Kidney (tissue), 14 donors: ENCODE results near the gene FLT1. TPM values are rescaled to one million over a fixed set of nuclear protein-coding genes. Genes with fewer than 3 reads are reported as not detected.

Experiments
- DNase-seq, 5 donors: peaks; one replicate each; pipeline ENCODE4 v3.0.0-alpha.2; 2013 to 2020
- FAIRE-seq: peaks from 2 replicates; lab custom pipeline; 2012; peaks lifted over from hg19 to GRCh38; lab: Jason Lieb, UNC
- H3K27ac ChIP-seq, 2 donors: one replicate each; pipeline ENCODE4 v1.7.0; 2013; ENCODE audit warnings: low read depth in 2 of 2, low read length in 2 of 2, inconsistent platforms in 1 of 2
- H3K27me3 ChIP-seq: one replicate; pipeline ENCODE4 v1.7.1; 2013; ENCODE audit warnings: low read length, inconsistent platforms; ENCODE audit not compliant: control insufficient read depth, insufficient read depth
- H3K36me3 ChIP-seq, 3 donors: one replicate each; pipeline versions ENCODE4 v1.7.0 to v1.7.1; 2013; ENCODE audit warnings: low read length in 3 of 3, control low read depth in 1 of 3, inconsistent platforms in 1 of 3; ENCODE audit not compliant: insufficient read depth in 3 of 3, control insufficient read depth in 2 of 3
- H3K4me1 ChIP-seq, 3 donors: one replicate each; pipeline versions ENCODE4 v1.7.0 to v1.7.1; 2013; ENCODE audit warnings: low read length in 3 of 3, inconsistent platforms in 1 of 3, low read depth in 1 of 3; ENCODE audit not compliant: control insufficient read depth in 2 of 3, insufficient read depth in 2 of 3
- H3K4me3 ChIP-seq, 3 donors: one replicate each; pipeline versions ENCODE4 v1.7.0 to v1.8.1; 2013; ENCODE audit warnings: low read length in 3 of 3, control low read depth in 1 of 3, inconsistent platforms in 1 of 3
- H3K9ac ChIP-seq, 3 donors: one replicate each; pipeline versions ENCODE4 v1.7.0 to v1.7.1; 2013; ENCODE audit warnings: low read length in 3 of 3, control low read depth in 1 of 3, inconsistent platforms in 1 of 3
- H3K9me3 ChIP-seq, 3 donors: one replicate each; pipeline versions ENCODE4 v1.7.0 to v1.7.1; 2013; ENCODE audit warnings: low read length in 3 of 3, control low read depth in 1 of 3, inconsistent platforms in 1 of 3; ENCODE audit not compliant: control insufficient read depth in 2 of 3, insufficient read depth in 1 of 3
- intact Hi-C: fragments of 100-400 bp; cut with DNase I; formaldehyde crosslinking; loops from one replicate; pipeline ENCODE4 v1.11.1; 2022
- polyA plus RNA-seq: library from polyadenylated mRNA; stranded (reverse); fragments of 350-450 nt; fragmentation: Illumina TruSeq; extraction: RNeasy Lipid Tissue Mini Kit (QIAGEN cat#74804); gene quantifications from one replicate; pipeline ENCODE4 v1.2.3, GENCODE V29; 2014; ENCODE audit warnings: low read depth, low replicate concordance; ENCODE audit not compliant: insufficient read depth
- total RNA-seq: library from RNA; stranded (reverse); fragmentation: NEBNext Ultra II Directional; extraction: Animal tissue kit (Norgen Biotek cat#: 25700); gene quantifications from one replicate; pipeline ENCODE4 v1.2.1, GENCODE V29; 2021
- TF ChIP-seq, protein P1 (sequence below): IDR thresholded peaks from 3 replicates; pipeline ENCODE4 v1.5.1; 2012; ENCODE audit warnings: mild to moderate bottlenecking, moderate library complexity, borderline replicate concordance; ENCODE audit not compliant: insufficient read depth; ENCODE audit errors: extremely low read depth
- donor health status: control.
- donor health status: control.
- donor health status: control.
- donor health status: control.
- donor health status: control.
- donor health status: DM: yes; HTN: yes; CAD: no.
- donor health status: Normal renal cell carcinoma (clear cell type).

The FLT1 gene
- total and polyA plus RNA-seq, 2 donors from 2014 or later, result 17.2 to 45.7 TPM

- Histone ChIP-seq H3K9me3 (no peaks in the 10 kb centered on the region), H3K27ac (peak overlapping the region in 1 of 2 donors; percentile 23), H3K36me3 (no peaks in the 10 kb centered on the region), H3K27me3 (no peaks in the 10 kb centered on the region), H3K9ac (no peak overlapping the region), H3K4me1 (peaks cover 0 to 8% (median 6%) of the 10 kb centered on the region in 3 donors), H3K4me3 (no peak overlapping the region)
- no peak for FAIRE-seq
- DNase-seq, result no peak
- intact Hi-C loops, result no loop called here
- TF ChIP-seq, protein P1, sequence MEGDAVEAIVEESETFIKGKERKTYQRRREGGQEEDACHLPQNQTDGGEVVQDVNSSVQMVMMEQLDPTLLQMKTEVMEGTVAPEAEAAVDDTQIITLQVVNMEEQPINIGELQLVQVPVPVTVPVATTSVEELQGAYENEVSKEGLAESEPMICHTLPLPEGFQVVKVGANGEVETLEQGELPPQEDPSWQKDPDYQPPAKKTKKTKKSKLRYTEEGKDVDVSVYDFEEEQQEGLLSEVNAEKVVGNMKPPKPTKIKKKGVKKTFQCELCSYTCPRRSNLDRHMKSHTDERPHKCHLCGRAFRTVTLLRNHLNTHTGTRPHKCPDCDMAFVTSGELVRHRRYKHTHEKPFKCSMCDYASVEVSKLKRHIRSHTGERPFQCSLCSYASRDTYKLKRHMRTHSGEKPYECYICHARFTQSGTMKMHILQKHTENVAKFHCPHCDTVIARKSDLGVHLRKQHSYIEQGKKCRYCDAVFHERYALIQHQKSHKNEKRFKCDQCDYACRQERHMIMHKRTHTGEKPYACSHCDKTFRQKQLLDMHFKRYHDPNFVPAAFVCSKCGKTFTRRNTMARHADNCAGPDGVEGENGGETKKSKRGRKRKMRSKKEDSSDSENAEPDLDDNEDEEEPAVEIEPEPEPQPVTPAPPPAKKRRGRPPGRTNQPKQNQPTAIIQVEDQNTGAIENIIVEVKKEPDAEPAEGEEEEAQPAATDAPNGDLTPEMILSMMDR, result no peak
Observed at GRCh38 chr13:28321756-28322155, 173.2 kb downstream of the FLT1 start.

DNA sequence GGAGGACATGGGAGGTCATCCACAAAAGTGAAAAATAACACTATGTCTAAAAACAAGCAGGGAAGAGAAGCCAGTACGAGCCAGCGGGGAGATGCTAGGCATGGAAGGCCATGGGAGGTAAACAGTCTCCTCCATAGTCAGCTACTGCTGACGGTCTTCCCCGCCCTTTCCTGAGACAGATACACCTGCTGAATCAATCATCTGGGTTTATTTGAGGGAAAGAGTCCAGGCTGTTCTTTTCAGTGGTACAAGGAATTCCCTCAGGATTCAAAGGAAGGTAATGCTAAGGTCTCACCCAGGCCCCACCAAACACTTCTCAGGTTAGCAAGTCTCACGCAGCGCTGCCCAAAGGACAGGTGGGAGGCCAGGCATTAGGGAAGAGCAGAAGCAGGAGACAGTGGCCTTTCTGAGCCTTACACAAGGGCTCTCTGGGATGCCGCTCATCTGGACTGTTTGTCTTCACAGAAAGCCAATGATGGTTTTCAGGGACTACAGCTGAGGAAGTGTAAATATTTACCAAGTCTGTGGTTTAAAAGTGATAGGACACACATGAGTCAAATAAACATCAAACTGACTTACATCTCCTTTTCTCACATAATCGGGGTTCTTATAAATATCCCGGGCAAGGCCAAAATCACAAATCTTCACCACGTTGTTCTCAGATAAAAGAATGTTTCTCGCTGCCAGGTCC, 173.9 kb downstream of the FLT1 start:
- intact Hi-C loops, result no loop called here
- no peak for FAIRE-seq

GRCh38 chr13:28320209-28320608, 174.7 kb downstream of the FLT1 start:
- no peak for DNase-seq
- intact Hi-C loops, result no loop called here
- TF ChIP-seq, protein P1, result no peak
- H3K9ac ChIP-seq, result no peak overlapping the region
- H3K27ac ChIP-seq, result no peak overlapping the region
- FAIRE-seq, result no peak
- no peak overlapping the region for H3K4me3 ChIP-seq
- no peaks in the 10 kb centered on the region for H3K36me3 ChIP-seq
- H3K4me1 ChIP-seq, result peaks cover 0 to 12% (median 11%) of the 10 kb centered on the region in 3 donors
- H3K27me3 ChIP-seq, result no peaks in the 10 kb centered on the region
- no peaks in the 10 kb centered on the region for H3K9me3 ChIP-seq

More for the DNA sequence above, 173.9 kb downstream of the FLT1 start:
- H3K36me3 ChIP-seq, result no peaks in the 10 kb centered on the region
- no peak for DNase-seq
- no peaks in the 10 kb centered on the region for H3K9me3 ChIP-seq
- TF ChIP-seq, protein P1, result no peak
- no peak overlapping the region for H3K4me3 ChIP-seq
- H3K9ac ChIP-seq, result no peak overlapping the region
- peaks cover 0 to 10% (median 6%) of the 10 kb centered on the region in 3 donors for H3K4me1 ChIP-seq
- no peak overlapping the region for H3K27ac ChIP-seq
- H3K27me3 ChIP-seq, result no peaks in the 10 kb centered on the region

DNA sequence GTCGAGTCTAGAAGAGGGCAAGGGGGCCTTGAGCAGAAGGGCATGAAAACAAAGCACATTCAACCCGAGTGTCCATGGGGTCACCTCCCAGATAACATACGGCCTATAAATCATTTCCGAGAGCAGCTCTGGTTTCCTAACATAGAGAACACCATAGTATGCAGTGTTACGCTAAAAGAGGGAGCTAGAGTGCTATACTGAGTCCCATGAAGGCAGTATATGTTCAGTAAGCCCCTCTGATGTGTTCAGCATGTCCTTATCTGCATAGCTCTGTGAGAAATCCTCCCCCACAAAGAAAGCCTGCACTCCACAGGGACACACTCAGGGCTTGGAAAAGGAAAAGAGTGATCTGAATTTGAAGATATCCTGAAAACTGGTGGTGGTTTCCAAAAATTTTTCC, 175.4 kb downstream of the FLT1 start:
- peak in 1 of 5 donors; percentile 57 for DNase-seq
- Histone ChIP-seq H3K27me3 (no peaks in the 10 kb centered on the region), H3K4me1 (peaks cover 0 to 11% (median 11%) of the 10 kb centered on the region in 3 donors), H3K36me3 (no peaks in the 10 kb centered on the region), H3K4me3 (no peak overlapping the region), H3K9me3 (no peaks in the 10 kb centered on the region), H3K27ac (no peak overlapping the region), H3K9ac (no peak overlapping the region)
- TF ChIP-seq, protein P1, result no peak
- intact Hi-C loops, result no loop called here
- FAIRE-seq, result no peak
